ENCODE data around the gene PKIG.
"Not testable (repeated sequence)": the region's sequence is repeated elsewhere in the genome, so short reads cannot be mapped to it uniquely, and the experiment has no call there.

The PKIG gene

GRCh38 chr20:44582311-44583025 is at the start of gene PKIG:
PKIG (plus strand) TSS chr20:44582579; CDS start chr20:44614557, 31,978 bp downstream.
- no peak for DNase-seq

- DNase-seq, result no peak
These were observed 49.4 kb upstream of the PKIG start for GRCh38 chr20:44532981-44533331.

GRCh38 chr20:44533928-44534327 is 48.5 kb upstream of the PKIG start:
- DNase-seq, result no peak

GRCh38 chr20:44536175-44536574 is 46.2 kb upstream of the PKIG start:
- DNase-seq, result no peak

- no peak for DNase-seq
These were observed 44.4 kb upstream of the PKIG start for GRCh38 chr20:44537993-44538392.

GRCh38 chr20:44540834-44541233 is 41.5 kb upstream of the PKIG start:
- DNase-seq, result no peak

GRCh38 chr20:44541992-44542391 is 40.4 kb upstream of the PKIG start:
- DNase-seq, result no peak

- DNase-seq, result no peak
These were observed 39.5 kb upstream of the PKIG start for GRCh38 chr20:44542890-44543289.

GRCh38 chr20:44543358-44543757 is 39.0 kb upstream of the PKIG start:
- DNase-seq, result no peak

- DNase-seq, result no peak
These were observed 38.1 kb upstream of the PKIG start for GRCh38 chr20:44544263-44544662.

GRCh38 chr20:44547419-44547818 is 35.0 kb upstream of the PKIG start:
- DNase-seq, result no peak

GRCh38 chr20:44549123-44549522 is 33.3 kb upstream of the PKIG start:
- no peak for DNase-seq

- no peak for DNase-seq
These were observed 30.3 kb upstream of the PKIG start for GRCh38 chr20:44552050-44552449.

GRCh38 chr20:44552568-44552949 is 29.8 kb upstream of the PKIG start:
- no peak for DNase-seq

GRCh38 chr20:44552950-44553908 is 29.1 kb upstream of the PKIG start:
- DNase-seq, result no peak

- no peak for DNase-seq
These were observed 23.1 kb upstream of the PKIG start for GRCh38 chr20:44559302-44559701.

GRCh38 chr20:44560229-44560628 is 22.1 kb upstream of the PKIG start:
- DNase-seq, result no peak

- DNase-seq, result not testable (repeated sequence)
These were observed 21.6 kb upstream of the PKIG start for GRCh38 chr20:44560818-44561217.

- DNase-seq, result no peak
These were observed 20.5 kb upstream of the PKIG start for GRCh38 chr20:44561876-44562275.

GRCh38 chr20:44566018-44566417 is 16.4 kb upstream of the PKIG start:
- DNase-seq, result no peak

- no peak for DNase-seq
These were observed 15.6 kb upstream of the PKIG start for GRCh38 chr20:44566811-44567210.

GRCh38 chr20:44570367-44570766 is 12.0 kb upstream of the PKIG start:
- DNase-seq, result no peak

GRCh38 chr20:44571362-44571988 is 10.9 kb upstream of the PKIG start:
- no peak for DNase-seq
